ENCODE measurements around the gene YAF2.

YAF2 gene, protein sequence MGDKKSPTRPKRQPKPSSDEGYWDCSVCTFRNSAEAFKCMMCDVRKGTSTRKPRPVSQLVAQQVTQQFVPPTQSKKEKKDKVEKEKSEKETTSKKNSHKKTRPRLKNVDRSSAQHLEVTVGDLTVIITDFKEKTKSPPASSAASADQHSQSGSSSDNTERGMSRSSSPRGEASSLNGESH

DNA sequence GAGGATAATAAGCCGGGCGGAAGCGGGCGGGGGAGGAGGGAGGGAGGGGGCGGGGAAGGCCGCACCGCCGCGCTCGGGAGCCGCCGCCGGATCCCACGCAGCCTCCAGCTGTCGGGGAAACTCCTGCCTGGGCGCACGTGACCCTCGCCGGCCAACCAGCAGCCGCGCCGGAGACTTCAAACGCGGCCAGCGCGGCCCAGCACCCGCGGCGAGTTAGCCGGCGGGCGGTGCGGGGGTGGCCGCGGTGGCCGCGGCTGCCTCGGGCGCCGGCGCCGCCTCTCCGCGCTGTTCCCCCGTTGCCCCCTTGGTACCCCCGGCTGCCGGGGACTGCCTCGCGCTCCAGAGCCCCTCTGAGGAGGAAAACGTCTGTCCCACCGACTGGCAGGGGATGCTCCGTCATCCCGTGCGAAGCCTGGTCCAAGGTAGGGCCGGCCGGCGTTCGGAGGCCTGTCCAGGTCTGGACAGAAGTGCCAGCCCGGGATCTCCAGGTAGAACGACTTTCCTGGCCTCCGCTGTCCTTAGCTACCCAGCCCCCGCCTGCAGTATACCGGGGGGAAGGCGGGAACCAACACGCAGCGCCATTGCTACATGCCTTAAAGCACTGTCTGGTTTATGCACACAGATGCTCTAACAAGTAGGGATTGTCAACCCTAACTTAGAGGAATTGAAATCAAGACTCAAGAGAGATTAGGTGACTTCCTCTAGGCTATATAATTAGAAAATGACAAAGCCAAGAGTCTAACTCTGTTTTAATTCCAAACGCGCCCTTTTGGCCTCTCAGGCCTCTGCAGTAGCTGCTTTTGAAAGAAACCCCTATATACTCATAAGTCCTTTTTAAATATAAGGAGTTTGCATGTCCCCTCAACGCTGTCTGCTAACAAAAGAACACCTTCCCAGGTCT lies at the start of gene YAF2:
TSS of gene YAF2 (minus strand) at position 9 of the 901 bp plus-strand sequence. CDS start 68 bp downstream, outside the sequence.
- DNase-seq, result peak; percentile 83

DNA sequence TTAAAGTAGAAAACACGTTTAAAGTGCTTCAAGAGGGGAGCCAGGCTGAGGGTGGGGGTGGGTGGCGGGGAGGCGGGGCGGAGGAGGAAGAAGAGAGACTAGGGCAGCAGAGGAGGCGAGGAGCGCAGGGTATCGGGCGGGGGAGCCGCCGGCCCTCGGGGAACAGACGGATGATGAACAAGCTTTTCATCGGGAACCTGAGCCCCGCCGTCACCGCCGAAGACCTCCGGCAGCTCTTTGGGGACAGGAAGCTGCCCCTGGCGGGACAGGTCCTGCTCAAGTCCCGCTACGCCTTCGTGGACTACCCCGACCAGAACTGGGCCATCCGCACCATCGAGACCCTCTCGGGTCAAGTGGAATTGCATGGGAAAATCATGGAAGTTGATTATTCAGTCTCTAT lies 48.7 kb upstream of the YAF2 start:
- no peak for DNase-seq

DNA sequence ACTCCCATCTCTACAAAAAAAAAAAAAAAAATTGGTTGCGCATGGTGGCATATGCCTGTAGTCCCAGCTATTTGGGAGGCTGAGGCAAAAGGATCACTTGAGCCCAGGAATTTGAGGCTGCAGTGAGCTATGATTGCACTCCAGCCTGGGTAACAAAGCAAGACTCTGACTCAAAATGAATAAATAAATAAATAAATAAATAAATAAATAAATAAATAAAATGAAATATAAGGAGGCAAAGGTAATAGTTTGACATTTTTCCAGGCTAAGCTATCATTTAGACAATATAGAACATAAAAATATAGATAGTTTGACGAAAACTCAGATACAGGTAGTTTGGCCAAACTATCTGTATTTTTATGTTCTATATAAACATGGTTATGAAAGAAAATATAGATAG lies 47.4 kb upstream of the YAF2 start:
- no peak for DNase-seq

DNA sequence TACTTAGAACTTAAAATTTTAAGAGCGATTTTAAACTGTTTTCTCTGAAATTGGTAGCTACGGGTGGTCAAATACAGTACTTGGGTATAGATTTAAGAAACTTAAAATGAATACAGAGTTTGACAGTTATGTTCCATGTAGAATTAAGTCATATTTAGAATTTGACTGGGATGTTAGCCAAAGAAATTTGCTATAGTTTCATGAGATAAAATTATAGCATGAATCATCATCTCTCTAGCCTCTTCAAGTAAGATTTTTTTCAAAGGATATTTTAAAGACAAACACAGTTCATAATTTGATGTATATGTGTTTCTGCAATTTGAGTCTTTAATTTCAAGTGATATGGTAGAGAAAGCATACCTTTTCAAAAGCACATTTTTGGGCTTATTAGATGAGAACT lies 46.8 kb upstream of the YAF2 start:
- DNase-seq, result no peak

DNA sequence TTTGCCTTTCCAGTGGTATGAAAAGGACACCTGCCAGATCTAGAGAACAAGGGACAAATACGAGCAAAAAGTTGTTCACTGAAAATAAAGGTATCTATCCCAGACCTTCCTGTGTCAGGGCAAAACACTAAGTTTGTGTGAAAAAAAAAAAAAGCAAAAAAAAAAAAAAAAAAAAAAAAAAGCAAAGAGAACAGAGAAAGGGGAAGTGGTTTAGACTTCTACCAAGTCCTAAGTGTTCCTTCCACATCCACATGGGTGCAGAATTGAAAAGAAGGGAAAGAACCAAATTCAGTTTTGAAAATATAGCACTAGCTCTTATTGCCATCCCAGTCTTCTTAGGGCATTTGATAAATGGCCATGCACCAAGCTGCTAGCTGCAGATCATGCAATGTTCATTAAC lies 46.1 kb upstream of the YAF2 start:
- no peak for DNase-seq

DNA sequence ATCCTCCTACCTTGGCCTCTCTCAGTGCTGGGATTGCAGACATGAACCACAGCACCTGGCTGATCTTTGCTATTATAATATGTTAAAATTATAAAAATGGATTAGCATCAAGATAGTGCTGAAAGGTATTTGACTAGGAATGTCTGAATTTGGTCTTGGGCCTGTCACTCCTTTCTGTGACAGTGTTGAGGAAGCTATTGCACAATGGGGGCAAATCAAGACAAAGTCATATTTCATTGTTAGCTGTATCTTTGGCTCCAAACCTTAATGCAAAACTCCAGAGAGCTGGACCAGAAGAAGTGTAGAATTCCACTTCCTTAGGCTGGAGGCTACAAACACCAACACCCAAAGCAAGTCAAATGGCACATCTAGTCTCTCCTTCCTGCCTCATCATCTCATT lies 45.7 kb upstream of the YAF2 start:
- no peak for DNase-seq

DNA sequence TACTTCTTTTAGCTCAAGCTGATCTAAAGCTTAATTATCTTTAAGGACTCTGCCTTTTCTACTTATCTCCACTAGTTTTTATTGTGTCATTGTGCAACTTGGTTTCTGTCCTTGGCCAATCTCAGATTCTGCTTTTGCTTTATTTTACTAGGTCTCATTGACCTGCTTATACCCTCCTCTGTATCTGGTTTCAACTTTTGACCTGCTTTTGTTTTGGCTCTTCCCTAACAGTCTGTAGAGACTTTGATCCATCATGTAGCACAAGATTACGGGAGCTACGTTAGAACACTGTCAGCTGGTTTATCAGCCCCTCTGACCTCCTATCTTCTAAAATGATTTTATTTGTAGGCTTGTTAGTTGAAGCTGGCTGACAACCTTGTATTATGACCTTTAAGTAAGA lies 44.2 kb upstream of the YAF2 start:
- DNase-seq, result no peak

DNA sequence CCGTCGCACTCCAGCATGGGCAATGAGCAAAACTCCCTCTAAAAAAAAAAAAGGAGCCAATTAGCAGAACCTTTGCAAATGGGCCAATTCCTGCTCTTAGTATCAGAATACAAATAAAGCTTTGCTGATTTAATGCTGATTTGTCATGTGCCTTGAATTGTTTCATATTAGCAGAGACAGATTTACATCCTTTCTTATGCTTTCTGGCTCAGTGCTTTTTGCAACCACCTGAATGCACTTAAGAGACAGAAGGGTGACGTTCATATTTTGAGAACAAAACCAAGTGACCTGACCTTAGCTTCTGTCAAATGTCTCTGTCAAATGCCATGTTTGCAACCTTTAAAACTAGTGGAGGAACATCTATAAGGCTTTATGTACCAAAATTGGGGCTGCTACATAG lies 43.8 kb upstream of the YAF2 start:
- DNase-seq, result no peak

DNA sequence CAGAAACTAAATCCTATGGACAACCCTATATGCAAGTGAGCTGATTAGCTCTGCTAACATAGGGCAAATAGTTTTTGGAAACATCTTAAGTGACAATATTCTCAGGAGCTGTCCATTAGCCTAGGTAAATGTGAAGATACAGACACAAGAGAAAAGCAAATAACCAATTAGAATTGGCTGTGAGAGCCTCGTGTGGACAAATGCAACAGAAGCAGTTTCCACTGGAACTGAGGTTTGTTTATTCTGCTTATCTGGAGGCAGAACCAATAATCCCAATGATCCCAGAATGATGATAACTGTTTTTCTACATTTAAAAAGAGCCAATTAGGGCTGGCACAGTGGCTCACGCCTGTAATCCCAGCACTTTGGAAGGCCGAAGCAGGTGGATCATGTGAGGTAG lies 43.2 kb upstream of the YAF2 start:
- no peak for DNase-seq

DNA sequence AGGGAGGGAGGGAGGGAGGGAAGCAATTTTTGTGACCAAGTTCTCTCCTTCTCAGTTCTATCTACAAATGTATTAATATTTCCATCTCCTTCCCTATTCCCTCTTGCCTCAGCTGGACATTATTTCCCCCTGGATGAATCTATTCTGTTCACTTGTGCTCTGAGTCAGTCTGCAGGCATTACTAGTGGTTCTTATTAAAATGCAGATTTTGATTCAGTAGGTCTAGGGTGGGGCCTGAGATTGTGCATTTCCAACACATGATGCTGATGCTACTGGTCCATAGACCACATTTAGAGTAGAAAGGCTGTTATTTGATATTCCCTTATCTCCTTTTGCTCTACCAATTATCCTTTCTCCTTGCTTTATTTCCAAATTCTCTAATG lies 40.1 kb upstream of the YAF2 start:
- no peak for DNase-seq

DNA sequence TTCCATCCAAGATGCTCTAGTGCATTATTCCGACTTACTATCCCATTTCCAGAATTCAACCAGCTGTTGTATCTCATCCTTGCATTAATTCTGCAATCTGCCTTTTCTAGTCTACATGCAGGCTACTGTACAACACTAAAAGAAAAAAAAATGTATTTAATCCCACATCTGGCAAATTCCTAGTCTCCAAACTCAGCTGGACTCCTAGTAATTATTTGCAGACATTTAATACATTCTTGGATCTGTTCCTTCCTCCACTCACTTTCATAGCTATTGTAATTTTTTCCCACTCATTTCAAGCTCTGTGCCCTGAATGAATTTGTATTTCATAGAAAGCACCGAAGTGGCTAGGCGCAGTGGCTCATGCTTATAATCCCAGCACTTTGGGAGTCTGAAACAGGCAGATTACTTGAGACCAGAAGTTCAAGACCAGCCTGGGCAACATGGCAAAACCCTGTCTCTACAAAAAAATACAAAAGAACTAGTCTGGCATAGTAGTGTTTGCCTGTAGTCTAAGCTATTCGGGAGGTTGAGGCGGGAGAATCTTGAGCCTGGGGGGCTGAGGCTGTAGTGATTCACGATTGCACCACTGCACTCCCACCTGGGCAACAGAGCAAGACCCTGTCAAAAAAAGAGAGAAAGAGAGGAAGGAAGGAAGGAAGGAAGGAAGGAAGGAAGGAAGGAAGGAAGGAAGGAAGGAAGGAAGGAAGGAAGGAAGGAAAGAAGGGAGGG lies 39.5 kb upstream of the YAF2 start:
- no peak for DNase-seq

DNA sequence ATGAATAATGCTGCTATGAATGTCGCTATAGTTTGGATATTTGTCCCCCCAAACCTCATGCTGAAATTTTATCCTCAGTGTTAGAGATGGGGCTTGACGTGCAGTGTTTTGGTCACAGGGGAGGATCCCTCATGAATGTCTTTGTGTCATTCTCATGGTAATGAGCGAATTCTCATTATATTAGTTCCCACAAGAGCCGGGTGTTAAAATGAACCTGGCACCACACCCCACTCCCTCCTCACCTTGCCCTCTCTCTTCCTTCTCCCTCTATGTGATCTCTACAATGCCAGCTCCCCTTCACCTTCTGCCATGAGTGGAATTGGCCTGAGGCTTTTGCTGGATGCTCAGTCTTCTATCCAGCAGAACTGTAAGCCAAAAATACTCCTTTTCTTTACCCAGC lies 37.5 kb upstream of the YAF2 start:
- DNase-seq, result no peak

DNA sequence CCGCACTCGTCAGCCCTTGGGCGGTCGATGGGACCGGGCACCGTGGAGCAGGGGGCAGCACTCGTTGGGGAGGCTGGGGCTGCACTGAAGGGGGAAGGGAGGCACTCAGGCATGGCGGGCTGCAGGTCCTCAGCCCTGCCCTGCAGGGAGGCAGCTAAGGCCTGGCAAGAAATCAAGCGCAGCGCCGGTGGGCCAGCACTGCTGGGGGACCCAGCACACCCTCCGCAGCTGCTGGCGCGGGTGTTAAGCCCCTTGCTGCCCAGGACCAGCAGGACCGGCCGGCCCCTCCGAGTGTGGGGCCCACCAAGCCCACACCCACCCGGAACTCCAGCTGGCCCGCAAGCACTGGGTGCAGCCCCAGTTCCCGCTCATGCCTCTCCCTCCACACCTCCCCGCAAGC lies 35.7 kb upstream of the YAF2 start:
- no peak for DNase-seq

DNA sequence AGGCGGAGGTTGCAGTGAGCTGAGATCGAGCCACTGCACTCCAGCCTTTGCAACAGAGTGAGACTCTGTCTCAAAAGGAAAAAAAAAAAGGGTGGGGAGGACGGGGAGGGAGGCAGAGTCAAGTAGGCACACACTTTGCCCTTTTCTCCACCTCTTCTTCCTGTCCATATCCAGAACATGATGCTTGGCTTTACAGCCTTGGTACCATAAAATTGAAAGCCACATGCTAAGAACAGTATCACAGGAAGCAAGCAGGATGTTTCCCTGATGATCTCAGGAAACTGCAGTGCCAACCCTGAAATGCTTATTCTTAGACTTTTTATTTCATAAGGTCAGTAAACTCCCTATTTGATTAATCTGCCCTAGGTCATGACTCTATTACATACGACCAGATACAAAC lies 32.5 kb upstream of the YAF2 start:
- DNase-seq, result no peak

DNA sequence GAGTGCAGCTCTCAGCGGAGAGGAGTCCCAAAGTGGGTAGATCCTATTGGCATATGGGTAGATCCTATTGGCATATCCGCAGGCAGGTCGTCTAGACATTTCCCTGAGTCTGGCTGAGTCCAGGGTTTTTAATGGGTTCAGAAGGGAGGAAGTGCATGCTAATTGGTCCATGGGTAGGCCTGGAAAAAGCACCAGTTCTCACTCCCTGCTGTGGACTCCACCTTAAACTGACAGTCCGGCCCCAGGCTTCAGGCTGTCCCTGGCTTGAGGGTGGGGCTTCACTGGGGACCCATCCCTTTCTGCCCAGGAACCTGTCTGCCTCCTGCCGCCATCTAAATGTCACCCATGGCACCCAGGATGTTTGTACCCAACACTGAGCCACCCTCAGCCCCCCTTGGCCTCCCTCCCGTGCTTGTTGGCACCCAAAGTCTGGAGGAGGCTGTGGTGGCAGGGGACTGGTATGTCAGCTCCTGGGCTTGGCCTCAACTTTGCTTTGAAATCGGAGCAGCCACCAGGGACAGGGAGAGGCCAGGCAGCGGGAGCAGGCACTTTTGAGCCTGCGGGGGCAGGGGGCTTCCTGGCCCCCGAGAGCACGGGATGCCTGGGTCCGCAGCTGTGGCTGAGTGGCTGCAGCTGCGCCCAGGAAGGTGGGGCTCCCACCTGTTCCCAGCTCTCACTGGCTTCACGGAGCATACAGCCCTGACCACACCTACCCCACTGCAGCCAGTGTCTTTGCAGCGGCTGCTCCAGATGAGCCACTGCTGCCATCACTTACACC lies 29.6 kb upstream of the YAF2 start:
- no peak for DNase-seq

DNA sequence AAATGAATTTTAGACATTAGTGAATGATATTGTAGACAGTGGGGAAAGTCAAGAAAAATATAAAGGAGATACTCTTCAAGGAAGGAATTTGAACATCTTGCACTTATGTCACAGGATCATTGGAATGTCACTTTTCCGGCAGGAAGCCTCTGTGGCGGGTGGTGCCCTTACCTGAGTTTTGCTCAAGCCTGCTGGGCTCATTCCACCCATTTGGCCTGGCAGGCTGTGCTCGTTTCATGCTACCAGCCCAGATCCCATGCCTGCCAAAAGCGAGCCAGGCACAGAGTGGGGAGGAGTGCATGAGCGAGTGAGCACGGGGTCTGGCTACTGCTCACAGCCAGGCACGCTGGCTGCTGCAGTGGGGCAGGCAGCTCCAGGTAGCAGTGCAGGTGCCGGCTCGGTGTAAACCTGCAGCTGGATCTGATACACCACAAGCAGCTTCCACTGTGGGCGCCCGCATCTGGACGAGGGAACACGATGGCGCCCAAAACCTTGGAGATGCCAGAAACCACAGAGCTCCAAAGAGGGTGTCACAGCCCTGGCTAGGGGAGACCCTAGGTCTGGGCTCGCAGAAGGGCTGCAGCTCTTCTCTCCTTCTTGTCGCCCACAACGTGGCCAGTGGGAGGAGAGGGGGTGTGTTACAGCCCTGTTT lies 28.7 kb upstream of the YAF2 start:
- no peak for DNase-seq

DNA sequence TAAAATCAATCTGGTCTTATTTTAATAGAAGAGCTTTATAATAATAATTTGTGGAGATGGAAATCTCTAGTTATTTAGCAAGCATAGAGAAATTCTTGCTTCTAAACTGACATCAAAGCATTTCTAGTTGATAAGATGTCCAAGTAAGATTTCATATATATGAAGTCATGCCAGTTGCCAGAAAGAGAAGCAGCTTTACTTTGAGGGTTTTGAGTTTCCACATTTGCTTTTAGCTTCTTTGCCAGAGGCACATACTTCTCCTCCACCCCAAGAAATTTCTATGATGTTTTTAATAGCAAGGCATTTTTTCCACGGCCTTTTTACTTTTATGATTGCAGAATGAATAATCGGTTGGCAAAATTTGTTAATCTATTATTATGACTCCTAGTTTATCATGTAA lies 24.2 kb upstream of the YAF2 start:
- DNase-seq, result no peak

DNA sequence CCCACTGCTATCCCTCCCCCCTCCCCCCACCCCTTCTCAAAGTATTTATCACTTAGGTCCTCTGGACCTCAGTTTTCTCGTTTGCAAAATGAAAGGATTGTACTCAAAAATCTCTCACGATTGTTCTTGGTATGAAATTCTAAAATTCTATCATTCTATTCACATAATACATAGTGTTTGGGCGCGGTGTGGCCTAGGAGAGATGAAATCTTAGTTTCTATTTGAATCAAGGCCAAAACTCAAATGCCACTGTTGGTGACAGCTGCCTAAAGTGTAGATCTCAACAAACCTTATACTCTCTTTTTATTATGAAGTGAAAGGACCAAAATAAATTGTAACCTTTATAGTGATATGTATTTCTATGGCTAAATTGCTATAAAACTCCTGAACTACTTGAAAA lies 23.7 kb upstream of the YAF2 start:
- DNase-seq, result no peak

DNA sequence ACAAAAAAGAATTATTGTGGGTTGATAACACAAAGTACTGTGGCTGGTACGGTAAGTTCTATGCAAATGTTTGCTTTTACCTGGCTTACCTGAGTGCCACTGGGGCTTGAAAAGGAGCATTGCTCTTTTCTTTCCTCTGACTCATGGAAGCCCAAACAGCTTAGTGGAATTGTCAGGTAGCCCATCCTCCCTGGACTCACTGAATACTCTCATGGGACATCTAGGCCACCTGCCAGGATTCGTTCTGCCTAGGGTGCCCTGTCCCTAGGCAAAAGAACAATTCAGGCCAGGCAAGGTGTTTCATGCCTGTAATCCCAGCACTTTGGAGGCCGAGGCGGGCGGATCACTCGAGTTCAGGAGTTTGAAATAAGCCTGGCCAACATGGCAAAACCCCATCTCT lies 22.5 kb upstream of the YAF2 start:
- DNase-seq, result no peak

DNA sequence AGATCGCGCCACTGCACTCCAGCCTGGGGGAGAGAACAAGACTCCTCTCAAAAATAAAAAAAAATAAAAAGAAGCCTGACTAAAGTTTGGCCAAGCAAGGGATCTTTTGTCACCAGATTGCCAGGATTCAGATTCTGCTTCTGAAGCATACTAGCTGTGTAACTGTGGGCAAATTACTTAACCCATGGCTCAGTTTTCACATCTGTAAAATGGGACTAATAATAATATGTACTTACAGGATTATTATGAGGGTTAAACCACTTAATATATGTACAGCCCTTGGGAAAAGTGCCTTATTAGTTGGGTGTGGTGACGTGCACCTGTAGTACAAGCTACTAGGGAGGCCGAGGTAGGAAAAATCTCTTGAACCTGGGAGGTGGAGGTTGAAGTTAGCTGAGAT lies 21.7 kb upstream of the YAF2 start:
- no peak for DNase-seq

DNA sequence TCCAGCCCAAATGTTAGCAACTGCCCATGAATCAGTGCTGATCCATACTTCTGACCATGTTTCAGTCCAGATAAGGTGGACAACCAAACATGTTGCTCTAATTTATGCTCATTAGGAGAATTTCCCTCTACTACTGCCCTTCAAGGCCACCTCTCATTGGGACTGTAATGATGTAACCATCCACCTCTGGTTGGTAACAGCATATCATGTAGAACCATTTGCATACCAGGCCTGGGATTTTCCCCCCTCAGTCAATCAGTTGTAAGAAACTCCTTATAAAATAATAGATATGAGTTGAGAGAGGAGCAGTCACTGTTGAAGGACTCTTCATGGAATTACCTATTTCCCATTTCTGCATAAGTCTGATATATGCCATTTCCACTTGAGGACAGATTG lies 17.8 kb upstream of the YAF2 start:
- no peak for DNase-seq

DNA sequence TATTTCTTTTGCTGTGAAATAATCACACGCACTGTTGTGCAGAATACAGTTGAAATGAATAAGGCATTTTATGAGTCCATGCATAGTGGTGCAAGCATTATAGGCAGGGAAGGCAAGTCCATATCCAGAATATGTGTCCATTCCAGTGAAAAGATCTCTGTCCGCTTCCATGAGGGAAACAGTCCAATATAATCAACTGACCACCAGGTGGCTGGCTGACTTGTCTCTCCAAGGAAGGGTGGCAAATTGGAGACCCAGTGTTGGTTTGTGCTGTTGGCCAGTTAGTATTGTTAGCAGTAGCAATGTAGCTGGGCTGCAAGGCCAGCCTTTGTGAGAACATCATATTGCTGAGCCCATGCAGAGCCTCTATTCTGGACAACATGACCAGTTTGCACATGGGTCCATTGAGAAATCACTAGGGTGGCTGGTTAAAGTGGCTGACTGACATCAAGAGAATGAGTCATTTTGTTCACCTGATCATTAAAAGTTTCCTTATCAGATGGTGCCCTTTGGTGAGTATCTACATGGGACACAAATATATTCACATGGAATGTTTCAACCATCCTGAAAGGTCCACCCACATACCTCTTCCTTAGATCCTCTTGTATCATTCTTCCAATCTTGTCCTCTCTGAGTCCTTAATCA lies 17.3 kb upstream of the YAF2 start:
- DNase-seq, result no peak

Measured in NCI-H1105 treated with DMSO at 0.1 percent for 48 hours (cell line).